CD4-positive, CD25-positive, alpha-beta regulatory T cell (primary cell): ENCODE measurements around the gene TPPP. TPM values are rescaled to one million over a fixed set of nuclear protein-coding genes. Genes with fewer than 3 reads are reported as not detected.
"Not testable (repeated sequence)": the region's sequence is repeated elsewhere in the genome, so short reads cannot be mapped to it uniquely, and the experiment has no call there.

Source experiments
- ATAC-seq, 2 donors: fragments of 150-1000 bp; cut with Tn5 transposase; one replicate each; pipeline ENCODE4 v1.10.0; 2021; ENCODE audit warnings: low read depth in 2 of 2, moderate number of reproducible peaks in 2 of 2, moderate library complexity in 1 of 2
- DNase-seq, 3 donors: peaks; one replicate each; pipeline versions ENCODE4 v3.0.0 to v3.0.0-alpha.2; 2012 to 2022; ENCODE audit warnings: mixed read lengths in 1 of 3
- H3K27ac ChIP-seq: one replicate; pipeline ENCODE4 v1.7.0; 2013; ENCODE audit warnings: mild to moderate bottlenecking, low read length; ENCODE audit not compliant: insufficient read depth, poor library complexity, severe bottlenecking
- H3K27me3 ChIP-seq: one replicate; pipeline ENCODE4 v1.7.0; 2013; ENCODE audit warnings: low read length; ENCODE audit not compliant: control insufficient read depth, insufficient read depth
- H3K36me3 ChIP-seq: one replicate; pipeline ENCODE4 v1.7.0; 2013; ENCODE audit warnings: mild to moderate bottlenecking, low read length, moderate library complexity; ENCODE audit not compliant: control insufficient read depth, insufficient read depth
- H3K4me1 ChIP-seq: 2 replicates; pipeline ENCODE4 v1.7.0; 2013; ENCODE audit warnings: mild to moderate bottlenecking, low read length; ENCODE audit not compliant: insufficient read depth, control insufficient read depth, poor library complexity, severe bottlenecking
- H3K4me3 ChIP-seq: one replicate; pipeline ENCODE4 v1.7.0; 2013; ENCODE audit warnings: low read depth, mild to moderate bottlenecking, low read length, moderate library complexity
- H3K9me3 ChIP-seq, 2 experiments: 1 replicate in 1 of 2; 2 replicates in 1 of 2; pipeline ENCODE4 v1.7.0; 2013; ENCODE audit warnings: low read length in 2 of 2, mild to moderate bottlenecking in 1 of 2, moderate library complexity in 1 of 2; ENCODE audit not compliant: control insufficient read depth in 2 of 2
- H3K27ac Mint-ChIP-seq, 3 donors: one replicate each; pipeline ENCODE4 v1.8.0; 2020 to 2022; ENCODE audit warnings: mild to moderate bottlenecking in 3 of 3, mixed read lengths in 3 of 3, moderate library complexity in 2 of 3
- H3K27me3 Mint-ChIP-seq: one replicate; pipeline ENCODE4 v1.8.0; 2022; ENCODE audit warnings: mild to moderate bottlenecking, mixed read lengths
- H3K36me3 Mint-ChIP-seq: one replicate; pipeline ENCODE4 v1.8.0; 2020; ENCODE audit warnings: mixed read lengths
- H3K4me1 Mint-ChIP-seq, 4 donors: one replicate each; pipeline ENCODE4 v1.8.0; 2020 to 2022; ENCODE audit warnings: mixed read lengths in 4 of 4, mild to moderate bottlenecking in 1 of 4
- H3K4me3 Mint-ChIP-seq, 4 donors: one replicate each; pipeline ENCODE4 v1.8.0; 2020 to 2022; ENCODE audit warnings: mild to moderate bottlenecking in 4 of 4, mixed read lengths in 4 of 4, moderate library complexity in 3 of 4
- H3K9me3 Mint-ChIP-seq, 7 donors: one replicate each; pipeline ENCODE4 v1.8.0; 2020 to 2022; ENCODE audit warnings: mixed read lengths in 7 of 7, mild to moderate bottlenecking in 3 of 7, moderate library complexity in 2 of 7
- polyA plus RNA-seq, 4 donors: library from polyadenylated mRNA; unstranded; fragments of 300-500 nt; fragmentation: Illumina TruSeq; gene quantifications; one replicate each; pipeline ENCODE4 v1.2.3, GENCODE V29; 2021
- total RNA-seq: library from RNA; stranded (reverse); gene quantifications from one replicate; pipeline ENCODE4 v1.2.3, GENCODE V29; 2022

Gene TPPP
- total and polyA plus RNA-seq, 5 donors from 2014 or later: 0.03 to 12.4 (median 0.26) TPM

GRCh38 chr5:708374-708773 lies 15.2 kb upstream of the TPPP start:
- H3K9me3 ChIP-seq, H3K27me3 ChIP-seq, DNase-seq, H3K4me3 Mint-ChIP-seq, H3K4me1 ChIP-seq, ATAC-seq, H3K27me3 Mint-ChIP-seq, H3K36me3 Mint-ChIP-seq, H3K4me1 Mint-ChIP-seq, H3K27ac Mint-ChIP-seq, H3K36me3 ChIP-seq, H3K9me3 Mint-ChIP-seq, H3K27ac ChIP-seq, H3K4me3 ChIP-seq: not testable (repeated sequence)

GRCh38 chr5:706127-706526 lies 13.0 kb upstream of the TPPP start:
- ATAC-seq, H3K4me1 Mint-ChIP-seq: not testable (repeated sequence)

DNA sequence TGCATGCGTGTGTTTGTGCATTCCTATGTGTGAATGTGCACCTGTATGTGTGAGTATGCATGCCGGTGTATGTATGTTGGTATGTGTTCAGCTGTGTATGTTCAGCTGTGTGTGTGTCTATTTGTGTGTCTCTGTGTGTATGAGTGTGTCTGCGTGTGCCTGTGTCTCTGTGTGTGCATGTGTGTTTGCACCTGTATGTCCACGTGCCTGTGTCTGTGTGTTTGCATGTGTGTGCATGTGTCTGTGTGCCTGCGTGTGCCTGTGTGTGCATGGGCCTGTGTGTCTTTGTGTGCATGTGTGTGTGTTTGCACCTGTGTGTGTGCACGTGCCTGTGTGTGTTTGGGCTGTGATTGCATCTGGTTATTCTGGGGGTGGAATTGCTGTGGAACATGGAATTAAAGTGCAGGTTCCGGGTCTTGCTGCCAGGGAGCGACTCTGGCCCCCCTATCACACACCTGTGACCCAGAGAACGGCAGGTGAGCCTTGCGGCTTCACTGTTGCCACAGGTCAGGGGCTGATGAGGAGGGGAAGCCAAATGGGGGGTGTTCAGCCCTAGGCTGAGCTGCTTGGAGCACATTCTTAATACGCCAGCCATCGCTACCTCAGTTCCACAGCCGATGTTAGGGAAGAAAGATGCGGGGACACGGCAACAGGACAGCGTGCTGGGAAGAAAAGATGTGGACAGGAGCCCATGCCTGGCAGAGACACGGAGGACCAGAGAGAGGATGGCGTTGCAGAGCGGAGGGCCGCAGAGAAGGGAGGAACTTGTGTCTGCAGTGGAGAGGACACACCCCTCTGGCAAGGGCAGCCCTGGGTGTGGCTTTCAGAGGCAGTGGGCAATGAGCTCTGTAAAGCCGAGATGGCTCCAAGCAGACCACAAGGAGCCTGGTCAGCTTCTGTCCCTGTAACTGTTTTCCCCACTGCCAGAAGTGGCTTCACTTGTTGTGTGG lies 3.9 kb upstream of the TPPP start:
- H3K27me3 Mint-ChIP-seq: peaks cover 12% of the 10 kb centered on the region
- not testable (repeated sequence) for H3K27ac Mint-ChIP-seq, H3K36me3 Mint-ChIP-seq, H3K4me3 ChIP-seq, H3K9me3 Mint-ChIP-seq, ATAC-seq, H3K4me1 Mint-ChIP-seq, H3K4me1 ChIP-seq, H3K27me3 ChIP-seq, H3K27ac ChIP-seq, H3K4me3 Mint-ChIP-seq, H3K36me3 ChIP-seq, H3K9me3 ChIP-seq, DNase-seq

More at GRCh38 chr5:706127-706526, 13.0 kb upstream of the TPPP start:
- H3K36me3 Mint-ChIP-seq, DNase-seq, H3K27me3 ChIP-seq, H3K36me3 ChIP-seq, H3K27ac ChIP-seq, H3K27ac Mint-ChIP-seq, H3K4me1 ChIP-seq, H3K9me3 ChIP-seq, H3K4me3 Mint-ChIP-seq, H3K4me3 ChIP-seq, H3K9me3 Mint-ChIP-seq, H3K27me3 Mint-ChIP-seq: not testable (repeated sequence)

DNA sequence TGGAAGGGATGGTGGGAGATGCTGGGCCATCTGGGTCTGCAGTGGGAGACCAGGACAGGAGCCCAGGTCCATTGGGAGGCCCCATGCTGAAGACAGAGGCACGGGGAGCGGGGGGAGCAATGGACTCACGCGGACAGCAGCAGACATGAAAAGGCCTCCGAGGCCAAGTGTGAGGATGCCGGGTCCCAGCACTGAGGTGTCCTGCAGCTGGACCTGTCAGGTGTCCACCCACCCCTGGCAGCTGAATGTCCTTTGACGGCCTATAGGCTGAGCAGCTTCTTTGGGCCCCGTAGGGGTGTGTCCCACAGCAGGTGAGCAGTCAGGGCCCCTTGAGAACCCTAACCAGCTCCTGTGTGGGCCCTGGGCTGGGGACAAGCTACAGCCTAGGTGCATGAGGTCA lies 3.0 kb upstream of the TPPP start:
- H3K4me1 ChIP-seq: peaks cover 12% of the 10 kb centered on the region
- not testable (repeated sequence) for H3K36me3 ChIP-seq, DNase-seq, H3K27me3 ChIP-seq, ATAC-seq, H3K4me1 Mint-ChIP-seq, H3K27ac ChIP-seq, H3K4me3 ChIP-seq, H3K36me3 Mint-ChIP-seq, H3K9me3 Mint-ChIP-seq, H3K27ac Mint-ChIP-seq, H3K9me3 ChIP-seq, H3K4me3 Mint-ChIP-seq
- peaks cover 10% of the 10 kb centered on the region for H3K27me3 Mint-ChIP-seq

DNA sequence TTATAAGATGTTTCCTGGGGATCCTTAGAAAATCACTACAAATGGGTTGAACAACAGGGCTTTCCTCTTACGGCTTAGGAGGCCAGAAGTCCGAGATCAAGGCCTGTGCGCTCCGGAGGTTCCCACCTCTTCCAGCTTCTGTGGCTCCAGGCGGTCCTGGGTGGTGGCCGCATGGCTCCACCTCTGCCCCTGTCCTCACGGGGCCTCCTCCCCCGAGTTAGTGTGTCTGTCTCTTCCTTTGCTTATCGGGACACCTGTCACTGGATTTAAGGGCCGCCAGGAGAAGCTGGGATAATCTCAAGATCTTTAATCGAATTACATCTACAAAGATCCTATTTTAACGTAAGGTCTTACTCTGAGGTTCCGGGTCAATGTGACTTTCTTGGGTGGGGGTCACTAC lies 2.3 kb upstream of the TPPP start:
- not testable (repeated sequence) for ATAC-seq, H3K27me3 ChIP-seq, H3K36me3 ChIP-seq, DNase-seq, H3K27me3 Mint-ChIP-seq, H3K9me3 ChIP-seq, H3K27ac Mint-ChIP-seq, H3K4me1 Mint-ChIP-seq, H3K4me3 ChIP-seq, H3K4me3 Mint-ChIP-seq, H3K36me3 Mint-ChIP-seq, H3K9me3 Mint-ChIP-seq, H3K27ac ChIP-seq
- H3K4me1 ChIP-seq: peaks cover 12% of the 10 kb centered on the region

DNA sequence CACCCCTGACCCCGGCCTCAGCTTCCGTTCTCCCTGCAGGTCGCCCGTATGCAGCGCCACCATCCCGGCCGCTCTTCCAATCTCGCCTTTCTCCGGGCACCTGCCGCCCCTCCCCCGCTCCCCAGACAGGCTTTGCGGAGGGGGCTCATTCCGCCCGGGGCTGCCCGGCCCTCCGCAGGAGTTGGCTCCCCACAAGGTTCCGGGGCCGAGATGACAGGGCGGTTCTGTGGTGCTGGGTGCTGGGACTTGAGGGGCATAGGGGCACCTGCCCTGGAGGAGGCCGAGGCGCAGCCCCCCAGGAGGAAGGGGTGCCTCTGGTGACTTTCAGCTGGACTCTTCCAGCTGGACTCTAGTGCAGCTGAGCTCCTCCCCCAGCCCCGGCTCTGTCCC lies 885 bp upstream of the TPPP start:
- not testable (repeated sequence) for H3K4me3 ChIP-seq, DNase-seq, ATAC-seq

DNA sequence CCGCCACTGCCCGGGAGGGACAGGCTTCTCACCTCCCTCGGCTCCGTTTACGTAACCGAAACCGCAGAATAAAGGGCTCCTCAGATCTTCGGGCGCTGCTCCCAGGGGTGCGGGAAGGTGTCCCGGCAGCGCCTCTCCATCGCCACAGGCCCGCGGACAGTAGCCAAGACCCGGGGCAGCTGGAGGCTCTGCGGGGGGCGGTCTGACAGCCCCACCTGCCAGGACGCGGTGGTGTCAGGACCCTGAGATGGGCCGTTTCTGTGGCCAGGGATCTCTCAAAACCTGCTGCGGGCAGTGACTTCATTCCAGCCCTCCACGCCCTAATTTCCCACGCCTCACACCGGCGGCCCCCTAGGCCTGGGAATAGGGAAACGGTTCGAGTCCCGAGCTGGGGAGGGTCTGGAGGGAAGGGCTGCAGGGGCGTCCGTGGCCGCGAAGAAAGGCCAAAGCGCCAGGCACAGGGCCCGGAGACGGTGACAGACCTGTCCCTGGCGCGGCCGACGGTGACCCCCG lies 567 bp downstream of the TPPP start:
- DNase-seq, H3K4me1 Mint-ChIP-seq, ATAC-seq, H3K27ac ChIP-seq, H3K9me3 Mint-ChIP-seq, H3K36me3 Mint-ChIP-seq, H3K36me3 ChIP-seq, H3K27me3 ChIP-seq, H3K27ac Mint-ChIP-seq, H3K9me3 ChIP-seq, H3K4me3 ChIP-seq, H3K27me3 Mint-ChIP-seq: not testable (repeated sequence)
- H3K4me1 ChIP-seq: peaks cover 12% of the 10 kb centered on the region
- peak overlapping the region in 1 of 4 donors; percentile 61 for H3K4me3 Mint-ChIP-seq

More for the DNA sequence above, 885 bp upstream of the TPPP start:
- H3K27me3 ChIP-seq, H3K4me1 Mint-ChIP-seq, H3K36me3 Mint-ChIP-seq, H3K27ac Mint-ChIP-seq, H3K27ac ChIP-seq, H3K9me3 Mint-ChIP-seq, H3K36me3 ChIP-seq, H3K27me3 Mint-ChIP-seq, H3K9me3 ChIP-seq: not testable (repeated sequence)
- peaks cover 12% of the 10 kb centered on the region for H3K4me1 ChIP-seq
- H3K4me3 Mint-ChIP-seq: peak overlapping the region in 1 of 4 donors; percentile 71
